Neuron (in vitro differentiated cells): ENCODE measurements around the gene COL8A2.

Source experiments
- H2AFZ ChIP-seq: one replicate; pipeline ENCODE4 v1.6.1; 2013; ENCODE audit warnings: low read depth, mild to moderate bottlenecking, inconsistent platforms, low read length, moderate library complexity
- H3K27me3 ChIP-seq: one replicate; pipeline ENCODE4 v1.6.1; 2013; ENCODE audit warnings: low read length; ENCODE audit not compliant: insufficient read depth
- H3K36me3 ChIP-seq: one replicate; pipeline ENCODE4 v1.6.1; 2013; ENCODE audit warnings: low read length; ENCODE audit not compliant: insufficient read depth
- H3K4me1 ChIP-seq: one replicate; pipeline ENCODE4 v1.6.1; 2013; ENCODE audit warnings: low read length; ENCODE audit not compliant: insufficient read depth
- H3K4me3 ChIP-seq: 2 replicates; pipeline ENCODE4 v1.5.1; 2013; ENCODE audit warnings: mild to moderate bottlenecking, low read length, moderate library complexity
- H3K9me3 ChIP-seq: one replicate; pipeline ENCODE4 v1.6.1; 2013; ENCODE audit warnings: low read length

The COL8A2 gene

DNA sequence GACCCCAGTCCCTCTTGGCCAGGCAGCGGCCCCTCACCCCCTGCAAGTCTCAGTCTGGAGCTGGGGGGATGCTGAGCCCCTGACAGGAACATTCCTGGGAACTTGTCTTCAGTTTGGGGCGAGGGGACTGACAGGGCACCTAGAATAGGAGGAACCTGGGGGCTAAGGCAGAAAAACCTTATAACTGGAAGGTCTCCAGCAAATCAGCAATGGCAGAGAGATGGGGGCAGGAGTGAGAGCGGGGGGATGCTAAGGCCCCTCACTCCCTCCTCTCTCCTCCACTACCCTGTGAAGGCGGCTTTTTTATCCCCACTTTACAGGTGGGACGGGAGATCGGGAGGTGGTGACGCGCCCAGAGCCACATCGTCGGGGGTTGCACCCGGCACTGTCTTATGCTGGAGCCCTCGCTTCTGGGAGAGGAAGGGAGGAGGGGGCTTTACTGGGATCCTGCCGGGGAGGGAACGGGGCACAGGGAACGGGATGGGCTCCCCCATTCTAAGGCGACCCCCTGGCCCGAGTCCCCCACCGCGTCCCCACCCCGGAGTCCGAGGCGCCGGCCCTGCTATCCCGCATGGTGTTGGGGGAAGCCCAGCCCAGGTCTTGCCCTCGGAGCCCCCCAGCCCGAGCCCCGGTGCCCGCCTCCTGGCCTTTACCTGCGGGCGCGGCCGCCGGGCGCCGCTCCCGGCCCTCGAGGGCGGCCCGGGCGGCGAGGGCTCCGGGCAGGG is 456 bp downstream of the COL8A2 start:
- H2AFZ ChIP-seq, result no peak overlapping the region
- H3K27me3 ChIP-seq, result peaks cover 51% of the 10 kb centered on the region
- peaks cover 4% of the 10 kb centered on the region for H3K4me1 ChIP-seq
- H3K36me3 ChIP-seq, result no peaks in the 10 kb centered on the region
- no peak overlapping the region for H3K4me3 ChIP-seq
- H3K9me3 ChIP-seq, result no peaks in the 10 kb centered on the region

- Histone ChIP-seq H2AFZ (no peak overlapping the region), H3K4me1 (peaks cover 4% of the 10 kb centered on the region), H3K4me3 (no peak overlapping the region), H3K36me3 (no peaks in the 10 kb centered on the region), H3K9me3 (no peaks in the 10 kb centered on the region), H3K27me3 (peaks cover 51% of the 10 kb centered on the region)
Measured at GRCh38 chr1:36123356-36123755, 1.7 kb downstream of the COL8A2 start.

DNA sequence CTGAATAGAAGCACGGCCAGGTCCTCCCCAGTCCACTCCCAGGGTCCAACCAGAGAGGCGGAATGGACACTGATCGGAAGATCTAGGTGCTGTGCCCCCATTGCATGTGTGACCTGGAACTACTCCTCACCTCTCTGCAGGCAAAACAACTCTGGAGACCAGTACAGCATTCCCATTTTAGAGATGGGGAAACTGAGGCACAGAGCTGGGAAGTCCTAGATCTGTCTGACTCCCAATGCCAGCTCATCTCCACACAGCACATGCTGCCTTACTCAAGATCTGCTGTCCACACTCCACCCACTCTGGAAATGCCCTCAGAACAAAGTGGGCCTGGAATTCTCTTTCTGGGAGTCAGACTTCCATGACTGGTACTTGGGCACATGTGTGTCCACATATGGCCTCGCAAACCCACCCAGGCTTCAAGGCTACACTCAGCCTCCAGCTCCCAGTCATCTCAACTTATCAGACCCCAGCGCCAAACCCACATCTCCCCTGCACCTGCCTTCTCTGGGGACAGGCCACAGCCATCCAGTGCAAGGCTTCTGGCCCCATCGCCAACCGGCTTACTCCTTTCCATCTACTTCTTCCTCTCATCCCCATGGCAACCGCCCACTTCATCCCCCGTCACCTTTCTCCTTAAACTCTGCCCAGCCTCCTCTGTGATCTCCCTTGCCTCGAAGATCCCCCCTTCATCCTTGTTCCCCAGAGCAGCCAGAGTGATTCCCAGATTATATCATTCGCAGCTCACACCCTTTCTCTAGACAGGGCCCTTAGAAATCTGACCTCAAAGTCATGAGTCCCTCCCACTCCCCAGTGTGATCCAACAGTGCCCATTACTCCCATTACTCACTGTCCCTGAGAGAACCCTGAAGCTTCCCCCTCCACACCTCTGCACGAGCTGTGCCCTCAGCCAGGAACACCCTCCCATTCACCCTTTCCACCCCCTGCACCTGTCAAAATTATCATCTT is 2.7 kb downstream of the COL8A2 start:
- no peaks in the 10 kb centered on the region for H3K36me3 ChIP-seq
- no peak overlapping the region for H2AFZ ChIP-seq
- H3K4me3 ChIP-seq, result no peak overlapping the region
- no peaks in the 10 kb centered on the region for H3K9me3 ChIP-seq
- peaks cover 50% of the 10 kb centered on the region for H3K27me3 ChIP-seq
- H3K4me1 ChIP-seq, result peaks cover 4% of the 10 kb centered on the region

DNA sequence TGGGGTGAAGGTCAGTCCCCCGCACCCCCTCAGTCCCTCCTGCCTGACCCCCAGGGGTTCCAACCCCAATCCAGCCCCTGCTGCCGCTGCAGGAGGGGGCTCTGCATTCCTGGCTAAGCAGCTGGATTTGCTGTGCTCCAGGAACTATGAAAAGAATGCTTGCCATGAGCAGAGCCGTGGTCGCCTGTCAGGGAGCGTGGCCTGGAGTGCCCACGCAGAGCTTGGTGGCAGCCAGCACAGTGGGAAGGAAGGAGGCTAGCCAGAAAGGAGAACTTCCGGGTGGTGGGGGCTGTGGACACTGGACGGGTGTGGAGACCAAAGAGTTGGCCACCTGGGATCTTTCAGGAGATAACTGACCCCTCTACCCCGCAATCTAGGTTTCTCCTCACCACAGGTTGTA is 5.6 kb downstream of the COL8A2 start:
- Histone ChIP-seq H3K9me3 (no peaks in the 10 kb centered on the region), H3K4me1 (peaks cover 8% of the 10 kb centered on the region), H3K36me3 (no peaks in the 10 kb centered on the region), H2AFZ (no peak overlapping the region), H3K27me3 (peaks cover 38% of the 10 kb centered on the region), H3K4me3 (no peak overlapping the region)

GRCh38 chr1:36118447-36119204 is 6.4 kb downstream of the COL8A2 start:
- H3K36me3 ChIP-seq, result no peaks in the 10 kb centered on the region
- H3K9me3 ChIP-seq, result no peaks in the 10 kb centered on the region
- peaks cover 8% of the 10 kb centered on the region for H3K4me1 ChIP-seq
- no peak overlapping the region for H3K4me3 ChIP-seq
- no peak overlapping the region for H2AFZ ChIP-seq
- H3K27me3 ChIP-seq, result peaks cover 30% of the 10 kb centered on the region

DNA sequence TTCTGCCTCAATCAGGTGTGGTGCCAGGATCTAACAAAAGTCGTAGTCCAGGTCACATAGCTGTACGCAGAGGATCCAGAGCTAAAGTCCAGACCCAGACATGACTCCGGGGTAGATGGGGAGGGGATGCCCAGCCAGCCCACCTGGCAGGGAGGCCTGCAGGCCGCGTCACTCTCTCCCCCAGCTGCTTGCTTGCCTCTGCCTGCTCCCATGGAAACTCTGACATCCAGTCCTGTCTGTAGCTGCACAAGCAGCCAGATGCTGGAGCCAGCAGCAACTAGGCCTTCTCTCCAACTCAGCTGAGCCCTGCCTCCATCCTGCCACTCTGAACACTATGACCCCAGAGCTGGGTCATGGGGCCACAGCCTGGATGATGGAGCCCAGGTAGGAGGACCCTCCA is 8.1 kb downstream of the COL8A2 start:
- H3K4me1 ChIP-seq, result peaks cover 8% of the 10 kb centered on the region
- no peak overlapping the region for H3K4me3 ChIP-seq
- no peak overlapping the region for H2AFZ ChIP-seq
- peaks cover 13% of the 10 kb centered on the region for H3K27me3 ChIP-seq
- no peaks in the 10 kb centered on the region for H3K9me3 ChIP-seq
- no peaks in the 10 kb centered on the region for H3K36me3 ChIP-seq

DNA sequence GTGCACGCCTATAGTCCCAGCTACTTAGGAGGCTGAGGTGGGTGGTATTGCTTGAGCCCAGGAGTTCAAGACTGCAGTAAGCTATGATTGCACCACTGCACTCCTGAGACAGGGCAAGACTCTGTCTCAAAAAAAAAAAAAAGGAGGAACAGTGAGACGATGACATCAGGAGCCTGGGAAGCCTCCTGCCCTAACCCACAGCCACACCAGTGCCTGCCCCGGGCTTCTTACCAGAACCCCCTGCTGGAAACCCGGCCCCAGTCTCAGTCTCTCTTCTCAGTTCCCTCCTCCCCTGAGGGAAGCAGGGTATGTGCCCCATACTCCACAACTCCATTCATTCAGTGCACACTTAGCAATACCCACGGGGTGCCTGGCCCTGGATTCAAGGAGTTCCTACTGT is 9.1 kb downstream of the COL8A2 start:
- Histone ChIP-seq H2AFZ (no peak overlapping the region), H3K9me3 (no peaks in the 10 kb centered on the region), H3K36me3 (no peaks in the 10 kb centered on the region), H3K4me1 (peaks cover 8% of the 10 kb centered on the region), H3K4me3 (no peak overlapping the region), H3K27me3 (peaks cover 13% of the 10 kb centered on the region)

DNA sequence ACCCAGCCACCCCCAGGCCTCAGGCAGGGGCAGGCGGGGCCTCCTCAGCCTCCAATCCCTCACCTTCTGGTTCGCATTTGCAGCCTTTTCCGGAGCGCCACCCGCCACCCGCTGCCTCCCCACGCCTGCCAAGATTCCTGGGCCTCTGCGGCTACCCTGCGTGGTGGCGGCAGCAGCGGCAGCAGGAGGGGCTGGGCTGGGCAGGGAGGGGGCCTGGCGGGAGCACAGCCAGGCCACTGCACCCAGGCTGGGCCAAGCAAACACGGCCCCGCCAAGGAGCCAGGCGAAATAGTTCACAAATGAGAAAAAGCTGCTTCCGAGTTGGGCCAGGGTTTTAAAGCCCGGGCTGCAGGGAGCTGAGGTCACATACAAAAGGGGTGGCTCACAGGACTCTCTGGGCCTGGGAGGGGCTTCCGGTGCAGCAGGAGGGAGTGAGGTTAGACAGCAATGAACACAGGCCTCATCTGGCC is 9.8 kb downstream of the COL8A2 start:
- peak overlapping the region; percentile 26 for H2AFZ ChIP-seq
- H3K4me3 ChIP-seq, result no peak overlapping the region
- no peaks in the 10 kb centered on the region for H3K9me3 ChIP-seq
- peaks cover 8% of the 10 kb centered on the region for H3K4me1 ChIP-seq
- no peaks in the 10 kb centered on the region for H3K36me3 ChIP-seq
- peaks cover 13% of the 10 kb centered on the region for H3K27me3 ChIP-seq

- H3K9me3 ChIP-seq, result no peaks in the 10 kb centered on the region
- H3K36me3 ChIP-seq, result no peaks in the 10 kb centered on the region
- H3K27me3 ChIP-seq, result peaks cover 13% of the 10 kb centered on the region
- no peak overlapping the region for H2AFZ ChIP-seq
- no peak overlapping the region for H3K4me3 ChIP-seq
- peaks cover 4% of the 10 kb centered on the region for H3K4me1 ChIP-seq
Measured at GRCh38 chr1:36114371-36114770, 10.7 kb downstream of the COL8A2 start.

DNA sequence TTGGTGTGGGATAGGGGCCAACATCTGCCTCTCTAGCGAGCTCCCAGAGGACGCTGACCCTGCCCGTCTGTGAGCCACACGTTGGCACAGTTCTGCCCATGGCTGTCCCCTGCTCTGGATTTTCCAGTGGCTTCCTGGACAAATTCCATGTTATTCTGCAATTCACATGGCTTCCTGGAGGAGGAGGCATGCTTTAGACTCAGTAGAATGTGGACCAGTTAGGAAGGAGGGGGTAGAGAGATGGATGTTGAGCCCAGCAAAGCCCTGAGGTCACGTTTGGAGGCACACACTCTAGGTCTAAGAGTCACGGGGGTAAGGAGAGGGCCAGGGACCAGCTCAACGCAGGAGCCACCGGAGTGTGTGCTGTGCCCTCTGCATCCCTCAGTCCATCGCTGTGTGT is 12.2 kb downstream of the COL8A2 start:
- peaks cover 15% of the 10 kb centered on the region for H3K27me3 ChIP-seq
- no peaks in the 10 kb centered on the region for H3K36me3 ChIP-seq
- no peaks in the 10 kb centered on the region for H3K9me3 ChIP-seq
- H2AFZ ChIP-seq, result no peak overlapping the region
- H3K4me1 ChIP-seq, result peaks cover 4% of the 10 kb centered on the region
- H3K4me3 ChIP-seq, result no peak overlapping the region

GRCh38 chr1:36111151-36111550 is 13.9 kb downstream of the COL8A2 start:
- H3K9me3 ChIP-seq, result no peaks in the 10 kb centered on the region
- no peak overlapping the region for H2AFZ ChIP-seq
- H3K4me1 ChIP-seq, result peaks cover 4% of the 10 kb centered on the region
- H3K27me3 ChIP-seq, result peaks cover 10% of the 10 kb centered on the region
- no peak overlapping the region for H3K4me3 ChIP-seq
- no peaks in the 10 kb centered on the region for H3K36me3 ChIP-seq

DNA sequence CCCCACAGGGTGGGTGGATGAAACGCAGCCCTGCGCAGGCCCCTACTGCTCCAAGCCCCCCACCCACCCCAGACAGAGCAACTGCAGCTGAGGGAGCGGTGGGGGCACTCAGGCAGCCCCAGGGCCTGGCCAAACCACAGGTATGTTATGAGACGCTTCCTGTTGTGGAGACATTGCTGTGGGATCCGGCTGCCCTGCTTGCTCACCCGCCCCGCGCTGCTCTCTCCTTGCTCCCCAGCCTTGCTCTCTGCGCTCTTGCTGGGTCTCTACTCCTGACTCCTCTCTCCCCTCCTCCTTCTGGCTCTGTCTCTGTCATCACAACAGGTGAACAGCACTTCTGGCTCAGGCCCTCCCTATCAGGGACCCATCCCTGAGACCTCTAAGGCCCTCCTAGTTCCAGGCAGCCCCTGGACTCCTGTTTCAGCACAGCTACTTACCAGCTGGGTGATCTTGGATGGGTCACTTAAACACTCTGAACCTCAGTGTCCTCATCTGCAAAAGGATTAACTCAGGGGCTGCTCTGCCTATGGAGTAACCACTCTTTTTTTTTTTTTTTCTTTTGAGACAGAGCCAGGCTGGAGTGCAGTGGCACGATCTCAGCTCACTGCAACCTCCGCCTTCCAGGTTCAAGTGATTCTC is 15.9 kb downstream of the COL8A2 start:
- no peaks in the 10 kb centered on the region for H3K36me3 ChIP-seq
- no peaks in the 10 kb centered on the region for H3K4me1 ChIP-seq
- H3K4me3 ChIP-seq, result no peak overlapping the region
- H3K9me3 ChIP-seq, result no peaks in the 10 kb centered on the region
- no peak overlapping the region for H2AFZ ChIP-seq
- peaks cover 9% of the 10 kb centered on the region for H3K27me3 ChIP-seq
